Ascending aorta (tissue), 2 donors: ENCODE data around the gene ZNF627. TPM values are rescaled to one million over a fixed set of nuclear protein-coding genes. Genes with fewer than 3 reads are reported as not detected.

Experiments
- DNase-seq, 2 donors: peaks; one replicate each; pipeline ENCODE4 v3.0.0-alpha.2; 2019; ENCODE audit warnings: low spot score in 2 of 2
- H3K27ac ChIP-seq, 2 donors: fragments of 200-600 bp; sonication (generic); one replicate each; pipeline ENCODE4 v1.5.1; 2016 to 2017; ENCODE audit warnings: mild to moderate bottlenecking in 1 of 2
- H3K27me3 ChIP-seq: fragments of 200-600 bp; sonication (generic); one replicate; pipeline ENCODE4 v1.5.1; 2017
- H3K36me3 ChIP-seq, 2 donors: fragments of 200-600 bp; sonication (generic); one replicate each; pipeline ENCODE4 v1.5.1; 2016
- H3K4me1 ChIP-seq, 2 donors: fragments of 200-600 bp; sonication (generic); one replicate each; pipeline ENCODE4 v1.5.1; 2016 to 2017; ENCODE audit warnings: mild to moderate bottlenecking in 1 of 2
- H3K4me3 ChIP-seq, 2 donors: fragments of 200-600 bp; sonication (generic); one replicate each; pipeline ENCODE4 v1.5.1; 2016 to 2017; ENCODE audit warnings: mild to moderate bottlenecking in 1 of 2
- H3K9me3 ChIP-seq, 2 donors: fragments of 200-600 bp; sonication (generic); one replicate each; pipeline ENCODE4 v1.5.1; 2016
- intact Hi-C: fragments of 100-400 bp; cut with DNase I; formaldehyde crosslinking; loops from one replicate; pipeline ENCODE4 v1.15.1; 2023
- total RNA-seq: library from RNA; depleted of rRNA; stranded (reverse); fragments of >200 nt; gene quantifications from one replicate; pipeline ENCODE4 v1.1.0, GENCODE V29; 2016
- TF ChIP-seq, protein P1 (sequence below), 3 experiments: fragments of 200-600 bp in 2 of 3; fragments of 450-650 bp in 1 of 3; sonication (generic) in 2 of 3; IDR thresholded peaks; one replicate each; pipeline ENCODE4 v1.5.1; 2016 to 2019; ENCODE audit warnings: antibody characterized with exemption in 3 of 3, mild to moderate bottlenecking in 1 of 3, moderate library complexity in 1 of 3

The ZNF627 gene
- total RNA-seq, 1 donor from 2014 or later: 7.6 TPM

- Histone ChIP-seq H3K27me3 (no peaks in the 10 kb centered on the region), H3K36me3 (peaks cover 0 to 3% of the 10 kb centered on the region in 2 donors), H3K27ac (no peak overlapping the region), H3K4me3 (no peak overlapping the region), H3K4me1 (no peaks in the 10 kb centered on the region), H3K9me3 (peaks cover 11 to 13% of the 10 kb centered on the region in 2 donors)
- TF ChIP-seq, protein P1, sequence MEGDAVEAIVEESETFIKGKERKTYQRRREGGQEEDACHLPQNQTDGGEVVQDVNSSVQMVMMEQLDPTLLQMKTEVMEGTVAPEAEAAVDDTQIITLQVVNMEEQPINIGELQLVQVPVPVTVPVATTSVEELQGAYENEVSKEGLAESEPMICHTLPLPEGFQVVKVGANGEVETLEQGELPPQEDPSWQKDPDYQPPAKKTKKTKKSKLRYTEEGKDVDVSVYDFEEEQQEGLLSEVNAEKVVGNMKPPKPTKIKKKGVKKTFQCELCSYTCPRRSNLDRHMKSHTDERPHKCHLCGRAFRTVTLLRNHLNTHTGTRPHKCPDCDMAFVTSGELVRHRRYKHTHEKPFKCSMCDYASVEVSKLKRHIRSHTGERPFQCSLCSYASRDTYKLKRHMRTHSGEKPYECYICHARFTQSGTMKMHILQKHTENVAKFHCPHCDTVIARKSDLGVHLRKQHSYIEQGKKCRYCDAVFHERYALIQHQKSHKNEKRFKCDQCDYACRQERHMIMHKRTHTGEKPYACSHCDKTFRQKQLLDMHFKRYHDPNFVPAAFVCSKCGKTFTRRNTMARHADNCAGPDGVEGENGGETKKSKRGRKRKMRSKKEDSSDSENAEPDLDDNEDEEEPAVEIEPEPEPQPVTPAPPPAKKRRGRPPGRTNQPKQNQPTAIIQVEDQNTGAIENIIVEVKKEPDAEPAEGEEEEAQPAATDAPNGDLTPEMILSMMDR (IDR thresholded peaks at IDR 0.05): no peak
- DNase-seq: no peak
- intact Hi-C loops: no loop called here
Observed at GRCh38 chr19:11657307-11657706, 60.0 kb downstream of the ZNF627 start.

GRCh38 chr19:11658970-11659369 is 61.7 kb downstream of the ZNF627 start:
- Histone ChIP-seq H3K27me3 (no peaks in the 10 kb centered on the region), H3K36me3 (no peaks in the 10 kb centered on the region), H3K27ac (no peak overlapping the region), H3K9me3 (no peaks in the 10 kb centered on the region), H3K4me3 (no peak overlapping the region), H3K4me1 (no peaks in the 10 kb centered on the region)
- intact Hi-C loops: no loop called here
- no peak for DNase-seq
- TF ChIP-seq, protein P1 (IDR thresholded peaks at IDR 0.05): no peak

DNA sequence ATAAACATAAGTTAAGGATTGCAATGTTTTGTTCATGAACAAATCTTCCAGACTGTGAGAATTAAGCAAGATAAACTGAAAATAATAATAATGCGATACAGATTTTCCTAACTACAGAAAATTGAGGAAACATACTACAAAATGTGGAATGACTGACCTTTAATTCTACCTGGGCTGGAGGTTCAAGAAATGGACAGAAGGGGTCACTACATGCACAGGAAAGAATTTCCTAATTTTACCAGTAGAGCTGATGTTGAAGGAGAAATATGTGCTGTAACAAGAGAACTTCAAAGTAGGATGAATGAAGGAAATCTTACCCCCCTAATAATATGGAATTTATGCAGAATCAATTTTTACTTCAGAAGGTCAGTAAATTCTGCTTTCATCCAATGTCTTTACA is 62.3 kb downstream of the ZNF627 start:
- H3K4me1 ChIP-seq: no peaks in the 10 kb centered on the region
- H3K4me3 ChIP-seq: no peak overlapping the region
- TF ChIP-seq, protein P1 (IDR thresholded peaks at IDR 0.05): peak in 2 of 3 experiments; percentile 10 to 30
- no peak overlapping the region for H3K27ac ChIP-seq
- no peaks in the 10 kb centered on the region for H3K36me3 ChIP-seq
- H3K27me3 ChIP-seq: no peaks in the 10 kb centered on the region
- intact Hi-C loops: no loop called here
- DNase-seq: no peak
- H3K9me3 ChIP-seq: no peaks in the 10 kb centered on the region

GRCh38 chr19:11662278-11662677 is 65.0 kb downstream of the ZNF627 start:
- Histone ChIP-seq H3K27ac (no peak overlapping the region), H3K9me3 (no peaks in the 10 kb centered on the region), H3K4me3 (no peak overlapping the region), H3K4me1 (no peaks in the 10 kb centered on the region), H3K36me3 (no peaks in the 10 kb centered on the region), H3K27me3 (no peaks in the 10 kb centered on the region)
- TF ChIP-seq, protein P1 (IDR thresholded peaks at IDR 0.05): no peak
- DNase-seq: no peak
- intact Hi-C loops: no loop called here

GRCh38 chr19:11663181-11663591 is 65.9 kb downstream of the ZNF627 start:
- DNase-seq: no peak
- H3K27ac ChIP-seq: no peak overlapping the region
- intact Hi-C loops: no loop called here
- no peaks in the 10 kb centered on the region for H3K27me3 ChIP-seq
- no peaks in the 10 kb centered on the region for H3K36me3 ChIP-seq
- TF ChIP-seq, protein P1 (IDR thresholded peaks at IDR 0.05): no peak
- no peaks in the 10 kb centered on the region for H3K9me3 ChIP-seq
- no peaks in the 10 kb centered on the region for H3K4me1 ChIP-seq
- no peak overlapping the region for H3K4me3 ChIP-seq

Other genes with a start within 250 kb of the ZNF627 start
- 61.4 TPM for gene PLPPR2, start 242.1 kb upstream of the ZNF627 start, total RNA-seq
- 4.5 TPM for gene SWSAP1, start 222.8 kb upstream of the ZNF627 start, total RNA-seq
- gene EPOR, start 213.2 kb upstream of the ZNF627 start, total RNA-seq: 0.21 TPM
- gene RGL3, start 178.2 kb upstream of the ZNF627 start, total RNA-seq: 63.2 TPM
- not detected for gene ODAD3, start 162.4 kb upstream of the ZNF627 start, total RNA-seq
- 208 TPM for gene PRKCSH, start 161.8 kb upstream of the ZNF627 start, total RNA-seq
- not detected for gene ELAVL3, start 116.4 kb upstream of the ZNF627 start, total RNA-seq
- gene ZNF653, start 91.6 kb upstream of the ZNF627 start, total RNA-seq: 7.6 TPM
- gene ECSIT, start 68.3 kb upstream of the ZNF627 start, total RNA-seq: 27.5 TPM
- gene CNN1, start 58.6 kb upstream of the ZNF627 start, total RNA-seq: 477 TPM
- 28.9 TPM for gene ELOF1, start 38.3 kb upstream of the ZNF627 start, total RNA-seq
- gene ACP5, start 19.8 kb upstream of the ZNF627 start, total RNA-seq: not detected
- 5.2 TPM for gene ZNF823, start 141.5 kb downstream of the ZNF627 start, total RNA-seq
- gene ZNF441, start 169.5 kb downstream of the ZNF627 start, total RNA-seq: 0.85 TPM
- not detected for gene ZNF491, start 201.0 kb downstream of the ZNF627 start, total RNA-seq
- 1.1 TPM for gene ZNF440, start 216.8 kb downstream of the ZNF627 start, total RNA-seq